MV-4-11 (cell line): ENCODE data around the gene CSAG1.
"Not testable (repeated sequence)": the region's sequence is repeated elsewhere in the genome, so short reads cannot be mapped to it uniquely, and the experiment has no call there.

Experiments used
- DNase-seq: peaks from one replicate; lab custom pipeline; 2025; lab: John Stamatoyannopoulos, UW

CSAG1 gene

GRCh38 chrX:152697952-152698931, 35.3 kb downstream of the CSAG1 start, which contains the start of gene MAGEA3:
MAGEA3 (plus strand) TSS chrX:152698794; CDS start chrX:152700833, 2,039 bp downstream.
- DNase-seq: not testable (repeated sequence)

- not testable (repeated sequence) for DNase-seq
Measured at GRCh38 chrX:152681012-152681411, 52.5 kb downstream of the CSAG1 start.
